ENCODE measurements around the gene WNT7A.

The WNT7A gene

GRCh38 chr3:13838421-13838820 is 41.5 kb downstream of the WNT7A start:
- H3K4me1 ChIP-seq (ENCODE audit: insufficient read depth, low read length, severe bottlenecking), result no peaks in the 10 kb centered on the region
- H3K4me3 ChIP-seq (ENCODE audit: low read depth, low read length, poor library complexity, severe bottlenecking), result no peak overlapping the region
- no peaks in the 10 kb centered on the region for H3K9me2 ChIP-seq (ENCODE audit: low read depth, low read length)
- H3K9me3 ChIP-seq (ENCODE audit: low read length), result no peaks in the 10 kb centered on the region
- no peaks in the 10 kb centered on the region for H3K36me3 ChIP-seq (ENCODE audit: insufficient read depth, low read length)
- H3K9ac ChIP-seq (ENCODE audit: low read length), result no peak overlapping the region
- no peak overlapping the region for H3K27ac ChIP-seq (ENCODE audit: low read depth, low read length, poor library complexity, severe bottlenecking)
- TF ChIP-seq CTCF (IDR thresholded peaks at IDR 0.05; ENCODE audit: low read length), result no peak
- TF ChIP-seq EZH2 (IDR thresholded peaks at IDR 0.05; ENCODE audit: borderline replicate concordance, low read length), result no peak
- no peaks in the 10 kb centered on the region for H3F3A ChIP-seq (ENCODE audit: insufficient read depth, low read length)
- H4K20me1 ChIP-seq (ENCODE audit: insufficient read depth, low read length), result no peaks in the 10 kb centered on the region
- H3K4me2 ChIP-seq (ENCODE audit: low read length), result no peak overlapping the region
- no peak overlapping the region for H2AFZ ChIP-seq (ENCODE audit: low read length)
- 0 out of 2 replicates have a peak, but pooled peaks cover 4% of the 10 kb centered on the region for H3K27me3 ChIP-seq (ENCODE audit: insufficient read depth, low read length)
- H3K79me2 ChIP-seq (ENCODE audit: insufficient read depth, low read length), result no peaks in the 10 kb centered on the region

GRCh38 chr3:13837751-13838150 is 42.1 kb downstream of the WNT7A start:
- TF ChIP-seq CTCF (IDR thresholded peaks at IDR 0.05; ENCODE audit: low read length) (no peak), EZH2 (IDR thresholded peaks at IDR 0.05; ENCODE audit: borderline replicate concordance, low read length) (no peak)
- H3K9me3 ChIP-seq (ENCODE audit: low read length), result no peaks in the 10 kb centered on the region
- H3K4me3 ChIP-seq (ENCODE audit: low read depth, low read length, poor library complexity, severe bottlenecking), result no peak overlapping the region
- no peaks in the 10 kb centered on the region for H4K20me1 ChIP-seq (ENCODE audit: insufficient read depth, low read length)
- no peaks in the 10 kb centered on the region for H3F3A ChIP-seq (ENCODE audit: insufficient read depth, low read length)
- no peaks in the 10 kb centered on the region for H3K9me2 ChIP-seq (ENCODE audit: low read depth, low read length)
- H3K36me3 ChIP-seq (ENCODE audit: insufficient read depth, low read length), result no peaks in the 10 kb centered on the region
- no peak overlapping the region for H3K9ac ChIP-seq (ENCODE audit: low read length)
- no peak overlapping the region for H3K4me2 ChIP-seq (ENCODE audit: low read length)
- H3K79me2 ChIP-seq (ENCODE audit: insufficient read depth, low read length), result no peaks in the 10 kb centered on the region
- no peak overlapping the region for H2AFZ ChIP-seq (ENCODE audit: low read length)
- H3K27ac ChIP-seq (ENCODE audit: low read depth, low read length, poor library complexity, severe bottlenecking), result no peak overlapping the region
- H3K27me3 ChIP-seq (ENCODE audit: insufficient read depth, low read length), result no peaks in the 10 kb centered on the region
- no peaks in the 10 kb centered on the region for H3K4me1 ChIP-seq (ENCODE audit: insufficient read depth, low read length, severe bottlenecking)

GRCh38 chr3:13836658-13837587 is 42.9 kb downstream of the WNT7A start:
- H3K27me3 ChIP-seq (ENCODE audit: insufficient read depth, low read length), result no peaks in the 10 kb centered on the region
- H3K36me3 ChIP-seq (ENCODE audit: insufficient read depth, low read length), result no peaks in the 10 kb centered on the region
- H3K9me3 ChIP-seq (ENCODE audit: low read length), result no peaks in the 10 kb centered on the region
- H2AFZ ChIP-seq (ENCODE audit: low read length), result no peak overlapping the region
- H3K9me2 ChIP-seq (ENCODE audit: low read depth, low read length), result no peaks in the 10 kb centered on the region
- H3K9ac ChIP-seq (ENCODE audit: low read length), result no peak overlapping the region
- no peaks in the 10 kb centered on the region for H4K20me1 ChIP-seq (ENCODE audit: insufficient read depth, low read length)
- H3F3A ChIP-seq (ENCODE audit: insufficient read depth, low read length), result no peaks in the 10 kb centered on the region
- H3K4me3 ChIP-seq (ENCODE audit: low read depth, low read length, poor library complexity, severe bottlenecking), result no peak overlapping the region
- H3K27ac ChIP-seq (ENCODE audit: low read depth, low read length, poor library complexity, severe bottlenecking), result no peak overlapping the region
- no peaks in the 10 kb centered on the region for H3K79me2 ChIP-seq (ENCODE audit: insufficient read depth, low read length)
- no peak overlapping the region for H3K4me2 ChIP-seq (ENCODE audit: low read length)
- no peaks in the 10 kb centered on the region for H3K4me1 ChIP-seq (ENCODE audit: insufficient read depth, low read length, severe bottlenecking)
- no peak for TF ChIP-seq CTCF (IDR thresholded peaks at IDR 0.05; ENCODE audit: low read length)
- TF ChIP-seq EZH2 (IDR thresholded peaks at IDR 0.05; ENCODE audit: borderline replicate concordance, low read length), result no peak

All from OCI-LY1 (cell line).